Suprapubic skin (tissue), 3 donors: Measurements from ENCODE around the gene TENM3.

ENCODE experiments used
- CTCF ChIP-seq, 2 donors: fragments of 200-600 bp in 1 of 2; fragments of 450-650 bp in 1 of 2; sonication (generic) in 1 of 2; IDR thresholded peaks; one replicate each; pipeline ENCODE4 v1.5.1; 2016 to 2019; ENCODE audit warnings: antibody characterized with exemption in 2 of 2, mild to moderate bottlenecking in 1 of 2, moderate library complexity in 1 of 2
- EP300 ChIP-seq: sonication (generic); formaldehyde crosslinking; IDR thresholded peaks from one replicate; pipeline ENCODE4 v1.6.1; 2017; ENCODE audit warnings: antibody characterized with exemption

GRCh38 chr4:182496408-182496807 is 253.2 kb downstream of the TENM3 start:
- TF ChIP-seq CTCF (IDR thresholded peaks at IDR 0.05) (no peak), EP300 (no peak)
